Measurements from ENCODE around the gene MINDY4.

The MINDY4 gene

GRCh38 chr7:30751696-30752273, 19.4 kb upstream of the MINDY4 start, which contains the start of gene INMT:
Gene INMT, plus strand, starts transcription at chr7:30752135. Its CDS starts 16 bp downstream, at chr7:30752151.
- no peak within 1 kb of the TSS for H3K4me3 ChIP-seq (ENCODE audit: low read depth in 1 of 2, low read length in 1 of 2)
- H3K36me3 ChIP-seq = no peaks in the 10 kb centered on the region
- H3K27ac ChIP-seq = no peak within 1 kb of the TSS
- TF ChIP-seq, protein P1, sequence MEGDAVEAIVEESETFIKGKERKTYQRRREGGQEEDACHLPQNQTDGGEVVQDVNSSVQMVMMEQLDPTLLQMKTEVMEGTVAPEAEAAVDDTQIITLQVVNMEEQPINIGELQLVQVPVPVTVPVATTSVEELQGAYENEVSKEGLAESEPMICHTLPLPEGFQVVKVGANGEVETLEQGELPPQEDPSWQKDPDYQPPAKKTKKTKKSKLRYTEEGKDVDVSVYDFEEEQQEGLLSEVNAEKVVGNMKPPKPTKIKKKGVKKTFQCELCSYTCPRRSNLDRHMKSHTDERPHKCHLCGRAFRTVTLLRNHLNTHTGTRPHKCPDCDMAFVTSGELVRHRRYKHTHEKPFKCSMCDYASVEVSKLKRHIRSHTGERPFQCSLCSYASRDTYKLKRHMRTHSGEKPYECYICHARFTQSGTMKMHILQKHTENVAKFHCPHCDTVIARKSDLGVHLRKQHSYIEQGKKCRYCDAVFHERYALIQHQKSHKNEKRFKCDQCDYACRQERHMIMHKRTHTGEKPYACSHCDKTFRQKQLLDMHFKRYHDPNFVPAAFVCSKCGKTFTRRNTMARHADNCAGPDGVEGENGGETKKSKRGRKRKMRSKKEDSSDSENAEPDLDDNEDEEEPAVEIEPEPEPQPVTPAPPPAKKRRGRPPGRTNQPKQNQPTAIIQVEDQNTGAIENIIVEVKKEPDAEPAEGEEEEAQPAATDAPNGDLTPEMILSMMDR (IDR thresholded peaks at IDR 0.05) = no peak
- no peaks in the 10 kb centered on the region for H3K9me3 ChIP-seq
- H3K4me1 ChIP-seq (ENCODE audit: control insufficient read depth in 1 of 2, insufficient read depth in 1 of 2, low read depth in 1 of 2, low read length in 1 of 2) = no peaks in the 10 kb centered on the region
- no peaks in the 10 kb centered on the region for H3K27me3 ChIP-seq

DNA sequence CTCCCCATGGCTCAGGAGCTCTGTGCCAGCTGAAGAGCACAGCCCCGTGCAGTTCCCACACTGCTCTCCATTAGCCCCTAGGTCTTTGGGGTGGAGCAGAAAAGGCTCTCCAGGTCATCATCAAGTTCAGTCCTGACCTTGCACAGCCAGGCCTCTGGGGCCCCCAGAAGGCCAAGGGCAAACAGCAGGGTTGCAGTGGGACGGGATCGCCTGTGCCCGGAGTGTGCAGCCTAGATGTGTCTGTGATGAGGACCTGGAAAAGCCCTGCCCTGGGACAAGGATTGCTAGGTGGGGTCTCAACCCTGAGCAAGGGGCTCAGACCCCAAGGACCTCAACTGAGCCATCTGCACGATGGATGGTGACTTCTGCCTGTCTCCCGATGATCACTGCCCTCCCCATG, 18.7 kb upstream of the MINDY4 start:
- Histone ChIP-seq H3K4me3 (ENCODE audit: low read depth in 1 of 2, low read length in 1 of 2) (no peak overlapping the region), H3K27ac (no peak overlapping the region), H3K36me3 (no peaks in the 10 kb centered on the region), H3K27me3 (peaks cover 1% of the 10 kb centered on the region), H3K4me1 (ENCODE audit: control insufficient read depth in 1 of 2, insufficient read depth in 1 of 2, low read depth in 1 of 2, low read length in 1 of 2) (no peaks in the 10 kb centered on the region), H3K9me3 (no peaks in the 10 kb centered on the region)
- TF ChIP-seq, protein P1 (IDR thresholded peaks at IDR 0.05) = no peak

- H3K27ac ChIP-seq = no peak overlapping the region
- H3K4me1 ChIP-seq (ENCODE audit: control insufficient read depth in 1 of 2, insufficient read depth in 1 of 2, low read depth in 1 of 2, low read length in 1 of 2) = no peaks in the 10 kb centered on the region
- H3K27me3 ChIP-seq = peaks cover 5% of the 10 kb centered on the region
- H3K9me3 ChIP-seq = no peaks in the 10 kb centered on the region
- no peaks in the 10 kb centered on the region for H3K36me3 ChIP-seq
- TF ChIP-seq, protein P1 (IDR thresholded peaks at IDR 0.05) = no peak
- H3K4me3 ChIP-seq (ENCODE audit: low read depth in 1 of 2, low read length in 1 of 2) = no peak overlapping the region
These were observed 18.2 kb upstream of the MINDY4 start for GRCh38 chr7:30752979-30753378.

GRCh38 chr7:30754315-30754877, 16.8 kb upstream of the MINDY4 start:
- TF ChIP-seq, protein P1 (IDR thresholded peaks at IDR 0.05) = no peak
- no peak overlapping the region for H3K27ac ChIP-seq
- H3K9me3 ChIP-seq = no peaks in the 10 kb centered on the region
- H3K4me3 ChIP-seq (ENCODE audit: low read depth in 1 of 2, low read length in 1 of 2) = no peak overlapping the region
- peaks cover 5% of the 10 kb centered on the region for H3K27me3 ChIP-seq
- H3K4me1 ChIP-seq (ENCODE audit: control insufficient read depth in 1 of 2, insufficient read depth in 1 of 2, low read depth in 1 of 2, low read length in 1 of 2) = no peaks in the 10 kb centered on the region
- no peaks in the 10 kb centered on the region for H3K36me3 ChIP-seq

GRCh38 chr7:30755384-30756154, 15.6 kb upstream of the MINDY4 start:
- Histone ChIP-seq H3K27ac (no peak overlapping the region), H3K27me3 (peaks cover 8% of the 10 kb centered on the region), H3K4me3 (ENCODE audit: low read depth in 1 of 2, low read length in 1 of 2) (no peak overlapping the region), H3K36me3 (no peaks in the 10 kb centered on the region), H3K9me3 (no peaks in the 10 kb centered on the region), H3K4me1 (ENCODE audit: control insufficient read depth in 1 of 2, insufficient read depth in 1 of 2, low read depth in 1 of 2, low read length in 1 of 2) (no peaks in the 10 kb centered on the region)
- TF ChIP-seq, protein P1 (IDR thresholded peaks at IDR 0.05) = no peak

All from neutrophil (primary cell).